HG03378 (cell line): ENCODE measurements around the gene ESRRG.
"Not testable (repeated sequence)": the region's sequence is repeated elsewhere in the genome, so short reads cannot be mapped to it uniquely, and the experiment has no call there.

Experiments
- ATAC-seq: cut with Tn5 transposase; IDR thresholded peaks from one replicate; pipeline ENCODE4 v1.9.1; 2021; ENCODE audit warnings: mild to moderate bottlenecking, moderate library complexity; ENCODE audit not compliant: unreplicated experiment

Gene ESRRG

GRCh38 chr1:216705676-216706075 lies 17.6 kb downstream of the ESRRG start:
- no peak for ATAC-seq

GRCh38 chr1:216704065-216704464 lies 19.2 kb downstream of the ESRRG start:
- not testable (repeated sequence) for ATAC-seq

- peak; percentile 94 for ATAC-seq
These were observed 21.1 kb downstream of the ESRRG start for GRCh38 chr1:216702170-216702569.

GRCh38 chr1:216700779-216701178 lies 22.4 kb downstream of the ESRRG start:
- ATAC-seq = no peak

- no peak for ATAC-seq
These were observed 31.5 kb downstream of the ESRRG start for GRCh38 chr1:216691710-216692109.

GRCh38 chr1:216690603-216691002 lies 32.6 kb downstream of the ESRRG start:
- no peak for ATAC-seq

- ATAC-seq = no peak
These were observed 35.0 kb downstream of the ESRRG start for GRCh38 chr1:216688127-216688657.

GRCh38 chr1:216686860-216687766 lies 36.1 kb downstream of the ESRRG start:
- ATAC-seq = no peak

- ATAC-seq = no peak
These were observed 40.5 kb downstream of the ESRRG start for GRCh38 chr1:216682752-216683151.

GRCh38 chr1:216679108-216679507 lies 44.1 kb downstream of the ESRRG start:
- no peak for ATAC-seq

GRCh38 chr1:216670118-216670883 lies 52.9 kb downstream of the ESRRG start:
- no peak for ATAC-seq

- no peak for ATAC-seq
These were observed 56.8 kb downstream of the ESRRG start for GRCh38 chr1:216666441-216666840.

- no peak for ATAC-seq
These were observed 57.4 kb downstream of the ESRRG start for GRCh38 chr1:216665856-216666255.

- no peak for ATAC-seq
These were observed 57.8 kb downstream of the ESRRG start for GRCh38 chr1:216665406-216665805.

- ATAC-seq = no peak
These were observed 60.5 kb downstream of the ESRRG start for GRCh38 chr1:216662681-216663080.

- ATAC-seq = no peak
These were observed 62.7 kb downstream of the ESRRG start for GRCh38 chr1:216660561-216660960.

- ATAC-seq = no peak
These were observed 70.2 kb downstream of the ESRRG start for GRCh38 chr1:216653001-216653400.

- no peak for ATAC-seq
These were observed 71.3 kb downstream of the ESRRG start for GRCh38 chr1:216651826-216652418.

GRCh38 chr1:216643176-216643575 lies 80.1 kb downstream of the ESRRG start:
- no peak for ATAC-seq

GRCh38 chr1:216641669-216642460 lies 81.4 kb downstream of the ESRRG start:
- ATAC-seq = no peak
